HuH-7.5 (cell line): ENCODE measurements around the gene PTPRD.

Source experiments
- DNase-seq: peaks from one replicate; pipeline ENCODE4 v3.0.0; 2011; ENCODE audit warnings: low spot score

Gene PTPRD

GRCh38 chr9:8860086-8860485 is 1752.7 kb downstream of the PTPRD start:
- DNase-seq = no peak

GRCh38 chr9:8859416-8859815 is 1753.4 kb downstream of the PTPRD start:
- DNase-seq = no peak

GRCh38 chr9:8858596-8859161 is 1754.1 kb downstream of the PTPRD start:
- no peak for DNase-seq

GRCh38 chr9:8857926-8858595 is 1754.7 kb downstream of the PTPRD start:
- no peak for DNase-seq

- DNase-seq = no peak
Observed at GRCh38 chr9:8857068-8857925, 1755.5 kb downstream of the PTPRD start.

- no peak for DNase-seq
Observed at GRCh38 chr9:8856396-8857067, 1756.3 kb downstream of the PTPRD start.

- DNase-seq = no peak
Observed at GRCh38 chr9:8855046-8855445, 1757.8 kb downstream of the PTPRD start.

GRCh38 chr9:8852301-8852864 is 1760.4 kb downstream of the PTPRD start:
- DNase-seq = no peak

GRCh38 chr9:8850914-8851313 is 1761.9 kb downstream of the PTPRD start:
- no peak for DNase-seq

- DNase-seq = no peak
Observed at GRCh38 chr9:8845808-8846207, 1767.0 kb downstream of the PTPRD start.

GRCh38 chr9:8845376-8845775 is 1767.4 kb downstream of the PTPRD start:
- no peak for DNase-seq

- no peak for DNase-seq
Observed at GRCh38 chr9:8844549-8844948, 1768.3 kb downstream of the PTPRD start.

GRCh38 chr9:8842402-8843193 is 1770.2 kb downstream of the PTPRD start:
- DNase-seq = no peak

GRCh38 chr9:8838136-8838535 is 1774.7 kb downstream of the PTPRD start:
- no peak for DNase-seq

- DNase-seq = no peak
Observed at GRCh38 chr9:8835291-8835690, 1777.5 kb downstream of the PTPRD start.

- DNase-seq = no peak
Observed at GRCh38 chr9:8832955-8833354, 1779.8 kb downstream of the PTPRD start.

- DNase-seq = no peak
Observed at GRCh38 chr9:8832386-8832785, 1780.4 kb downstream of the PTPRD start.

GRCh38 chr9:8831568-8831967 is 1781.2 kb downstream of the PTPRD start:
- no peak for DNase-seq

GRCh38 chr9:8826281-8826680 is 1786.5 kb downstream of the PTPRD start:
- DNase-seq = no peak

GRCh38 chr9:8825585-8826147 is 1787.1 kb downstream of the PTPRD start:
- DNase-seq = no peak
